PFSK-1 (cell line): Measurements from ENCODE around the gene HNRNPA3.

ENCODE experiments used
- FOXP2 ChIP-seq: optimal IDR thresholded peaks from 2 replicates; pipeline ENCODE3; 2011; ENCODE audit warnings: borderline replicate concordance, control low read depth, inconsistent platforms; ENCODE audit not compliant: insufficient read depth; ENCODE audit errors: extremely low read length, extremely low read depth
- POLR2AphosphoS5 ChIP-seq: IDR thresholded peaks from 2 replicates; pipeline ENCODE4 v1.6.1; 2012; ENCODE audit warnings: low read depth, mild to moderate bottlenecking, control low read depth, low read length, moderate library complexity
- SIN3A ChIP-seq: IDR thresholded peaks from 2 replicates; pipeline ENCODE4 v1.6.1; 2012; ENCODE audit warnings: mild to moderate bottlenecking, low read length, moderate library complexity, borderline replicate concordance; ENCODE audit not compliant: insufficient read depth
- TAF1 ChIP-seq: IDR thresholded peaks from 2 replicates; pipeline ENCODE4 v1.6.1; 2012; ENCODE audit warnings: low read length, control low read depth, borderline replicate concordance; ENCODE audit not compliant: insufficient read depth
- TF ChIP-seq, protein P1 (sequence below), 2 experiments: IDR thresholded peaks; 2 replicates each; pipeline versions ENCODE4 v1.6.1 to v1.8.0; 2011 to 2012; ENCODE audit warnings: low read depth in 2 of 2, low read length in 2 of 2, control low read depth in 1 of 2, inconsistent platforms in 1 of 2, mild to moderate bottlenecking in 1 of 2, moderate library complexity in 1 of 2; ENCODE audit not compliant: insufficient read depth in 1 of 2

Gene HNRNPA3

DNA sequence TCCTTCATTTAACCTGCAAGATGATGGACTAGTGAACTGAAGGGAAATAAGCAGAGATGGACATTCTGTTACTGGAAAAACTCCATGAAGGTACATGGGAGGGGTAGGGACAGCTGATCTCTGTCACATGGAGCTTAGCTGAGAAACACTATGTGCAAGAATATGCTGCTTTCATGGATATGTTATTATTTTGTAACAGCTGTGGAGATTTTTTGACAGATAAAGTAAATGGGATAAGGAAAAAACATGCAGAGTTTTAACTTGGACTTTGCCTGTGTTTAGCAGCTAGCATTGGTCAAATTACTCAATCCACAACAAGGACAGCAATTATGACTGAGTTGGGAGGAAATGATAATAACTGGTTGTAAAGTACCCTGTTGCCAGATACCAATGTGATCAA, 28.7 kb upstream of the HNRNPA3 start:
- TF ChIP-seq, protein P1, sequence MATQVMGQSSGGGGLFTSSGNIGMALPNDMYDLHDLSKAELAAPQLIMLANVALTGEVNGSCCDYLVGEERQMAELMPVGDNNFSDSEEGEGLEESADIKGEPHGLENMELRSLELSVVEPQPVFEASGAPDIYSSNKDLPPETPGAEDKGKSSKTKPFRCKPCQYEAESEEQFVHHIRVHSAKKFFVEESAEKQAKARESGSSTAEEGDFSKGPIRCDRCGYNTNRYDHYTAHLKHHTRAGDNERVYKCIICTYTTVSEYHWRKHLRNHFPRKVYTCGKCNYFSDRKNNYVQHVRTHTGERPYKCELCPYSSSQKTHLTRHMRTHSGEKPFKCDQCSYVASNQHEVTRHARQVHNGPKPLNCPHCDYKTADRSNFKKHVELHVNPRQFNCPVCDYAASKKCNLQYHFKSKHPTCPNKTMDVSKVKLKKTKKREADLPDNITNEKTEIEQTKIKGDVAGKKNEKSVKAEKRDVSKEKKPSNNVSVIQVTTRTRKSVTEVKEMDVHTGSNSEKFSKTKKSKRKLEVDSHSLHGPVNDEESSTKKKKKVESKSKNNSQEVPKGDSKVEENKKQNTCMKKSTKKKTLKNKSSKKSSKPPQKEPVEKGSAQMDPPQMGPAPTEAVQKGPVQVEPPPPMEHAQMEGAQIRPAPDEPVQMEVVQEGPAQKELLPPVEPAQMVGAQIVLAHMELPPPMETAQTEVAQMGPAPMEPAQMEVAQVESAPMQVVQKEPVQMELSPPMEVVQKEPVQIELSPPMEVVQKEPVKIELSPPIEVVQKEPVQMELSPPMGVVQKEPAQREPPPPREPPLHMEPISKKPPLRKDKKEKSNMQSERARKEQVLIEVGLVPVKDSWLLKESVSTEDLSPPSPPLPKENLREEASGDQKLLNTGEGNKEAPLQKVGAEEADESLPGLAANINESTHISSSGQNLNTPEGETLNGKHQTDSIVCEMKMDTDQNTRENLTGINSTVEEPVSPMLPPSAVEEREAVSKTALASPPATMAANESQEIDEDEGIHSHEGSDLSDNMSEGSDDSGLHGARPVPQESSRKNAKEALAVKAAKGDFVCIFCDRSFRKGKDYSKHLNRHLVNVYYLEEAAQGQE (IDR thresholded peaks at IDR 0.05; ENCODE audit: insufficient read depth in 1 of 2, low read depth in 2 of 2, low read length in 2 of 2), result no peak
- TF ChIP-seq FOXP2 (no peak), SIN3A (no peak), TAF1 (no peak), POLR2AphosphoS5 (no peak)

DNA sequence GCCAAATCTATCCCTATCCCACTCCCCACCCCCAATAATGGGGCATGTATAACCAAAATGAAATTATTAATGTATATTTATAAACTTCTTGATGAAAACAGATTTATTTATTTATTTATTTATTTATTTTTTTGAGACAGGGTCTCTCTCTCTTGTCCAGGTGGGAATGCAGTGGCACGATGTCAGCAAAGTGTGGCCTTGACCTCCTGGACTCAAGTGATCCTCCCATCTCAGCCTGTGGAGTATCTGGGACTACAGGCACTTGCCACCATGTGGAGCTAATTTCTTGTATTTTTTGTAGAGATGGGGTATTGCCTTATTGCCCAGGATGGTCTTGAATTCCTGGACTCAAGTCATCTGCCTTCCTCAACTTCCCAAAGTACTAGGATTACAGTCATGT, 28.0 kb upstream of the HNRNPA3 start:
- no peak for TF ChIP-seq FOXP2
- no peak for TF ChIP-seq POLR2AphosphoS5
- TF ChIP-seq, protein P1 (IDR thresholded peaks at IDR 0.05; ENCODE audit: insufficient read depth in 1 of 2, low read depth in 2 of 2, low read length in 2 of 2), result no peak
- TF ChIP-seq SIN3A, result no peak
- TF ChIP-seq TAF1, result no peak

GRCh38 chr2:177187631-177188312, 24.8 kb upstream of the HNRNPA3 start:
- no peak for TF ChIP-seq TAF1
- TF ChIP-seq SIN3A, result no peak

DNA sequence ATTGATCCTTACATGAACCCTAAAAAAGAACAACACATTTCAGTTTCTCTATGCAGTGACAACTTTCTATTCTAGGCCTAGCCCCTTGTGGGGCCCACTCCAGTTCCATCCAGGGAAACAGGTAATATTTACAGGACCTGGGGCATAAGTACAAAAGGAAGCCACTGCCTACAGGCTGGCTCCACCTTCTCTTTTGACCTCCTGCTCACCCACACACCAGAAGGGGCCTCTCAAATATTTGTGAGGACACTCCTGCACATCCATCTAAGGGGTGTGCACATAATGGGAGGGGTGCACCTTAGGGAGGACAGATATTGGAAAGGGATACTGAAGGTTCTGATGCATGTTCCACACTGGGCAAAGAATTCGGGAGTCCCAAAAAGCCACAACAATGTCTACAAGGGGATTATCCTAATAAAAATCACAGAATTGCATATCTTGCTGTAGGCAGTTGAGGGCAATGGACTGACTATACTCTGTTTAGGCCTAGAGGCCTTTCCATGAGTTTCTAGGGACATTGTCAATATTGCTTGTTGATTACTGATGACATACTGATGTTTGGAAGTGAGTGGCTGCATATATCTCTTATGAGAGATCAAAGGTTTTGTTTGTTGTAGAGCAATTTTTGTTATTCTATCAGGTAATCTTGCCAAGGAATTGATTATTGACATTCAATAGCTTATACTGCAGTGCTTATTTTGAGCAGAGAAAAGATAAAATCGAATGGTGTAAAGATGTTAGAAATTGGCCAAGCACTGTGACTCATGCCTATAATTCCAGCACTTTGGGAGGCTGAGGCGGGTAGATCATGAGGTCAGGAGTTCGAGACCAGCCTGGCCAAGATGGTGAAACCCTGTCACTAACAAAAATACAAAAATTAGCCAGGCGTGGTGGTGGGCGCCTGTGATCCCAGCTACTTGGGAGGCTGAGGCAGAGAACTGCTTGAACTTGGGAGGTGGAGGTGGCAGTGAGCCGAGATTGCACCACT, 23.8 kb upstream of the HNRNPA3 start:
- TF ChIP-seq POLR2AphosphoS5 (no peak), FOXP2 (no peak), SIN3A (no peak), TAF1 (no peak)
- TF ChIP-seq, protein P1 (IDR thresholded peaks at IDR 0.05; ENCODE audit: insufficient read depth in 1 of 2, low read depth in 2 of 2, low read length in 2 of 2), result no peak

DNA sequence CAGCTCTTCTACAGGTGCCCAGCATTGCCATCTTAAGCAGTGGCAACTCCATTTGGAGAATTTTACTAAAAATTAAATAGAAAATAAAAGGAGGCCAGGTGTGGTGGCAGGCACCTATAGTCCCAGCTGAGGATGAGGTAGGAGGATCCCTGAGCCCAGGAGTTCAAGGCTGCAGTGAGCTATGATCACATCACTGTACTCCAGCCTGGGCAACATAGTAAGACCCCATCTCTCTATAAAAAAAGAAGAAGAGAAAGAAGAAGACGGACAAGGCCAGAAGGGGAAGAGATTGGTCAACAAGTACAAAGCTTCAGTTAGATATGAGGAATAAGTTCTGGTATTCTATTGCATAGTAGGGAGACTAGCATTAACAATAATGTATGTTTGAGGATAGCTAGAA, 21.7 kb upstream of the HNRNPA3 start:
- TF ChIP-seq SIN3A (no peak), FOXP2 (no peak), TAF1 (no peak), POLR2AphosphoS5 (no peak)
- TF ChIP-seq, protein P1 (IDR thresholded peaks at IDR 0.05; ENCODE audit: insufficient read depth in 1 of 2, low read depth in 2 of 2, low read length in 2 of 2), result no peak
